CD4-positive, alpha-beta T cell (primary cell): ENCODE data around the gene SERPINB6. TPM values are rescaled to one million over a fixed set of nuclear protein-coding genes. Genes with fewer than 3 reads are reported as not detected.

Source experiments
- ATAC-seq: fragments of 200-7000 bp; cut with Tn5 transposase; one replicate; pipeline ENCODE4 v1.10.0; 2022; ENCODE audit warnings: mild to moderate bottlenecking; ENCODE audit not compliant: poor library complexity
- CTCF ChIA-PET: fragments of 350-600 bp; sonication (Branson Sonifier 250); formaldehyde crosslinking; loops from one replicate; lab custom pipeline; 2021; ENCODE audit warnings: antibody characterized with exemption, inconsistent platforms; lab: Charles Lee
- POLR2A ChIA-PET: fragments of 350-600 bp; sonication (Branson Sonifier 250); formaldehyde crosslinking; loops from one replicate; lab custom pipeline; 2021; ENCODE audit warnings: antibody characterized with exemption, inconsistent platforms; lab: Charles Lee
- DNase-seq, 14 experiments: peaks; one replicate each; pipeline ENCODE4 v3.0.0-alpha.2; 2013 to 2020; ENCODE audit warnings: mixed read lengths in 2 of 14
- H3K27ac ChIP-seq, 2 donors: one replicate each; pipeline versions ENCODE4 v1.5.1 to v1.7.0; 2013; ENCODE audit warnings: low read length in 2 of 2, low read depth in 1 of 2, mild to moderate bottlenecking in 1 of 2
- H3K27me3 ChIP-seq, 2 experiments: 1 replicate in 1 of 2; 2 replicates in 1 of 2; pipeline versions ENCODE4 v1.6.1 to v1.7.0; 2013; ENCODE audit warnings: low read length in 2 of 2, control low read depth in 1 of 2, mild to moderate bottlenecking in 1 of 2, moderate library complexity in 1 of 2; ENCODE audit not compliant: insufficient read depth in 2 of 2, control insufficient read depth in 1 of 2
- H3K36me3 ChIP-seq: one replicate; pipeline ENCODE4 v1.6.1; 2013; ENCODE audit warnings: low read length, control low read depth; ENCODE audit not compliant: insufficient read depth
- H3K4me1 ChIP-seq: one replicate; pipeline ENCODE4 v1.6.1; 2013; ENCODE audit warnings: low read length, control low read depth; ENCODE audit not compliant: insufficient read depth
- H3K4me3 ChIP-seq: one replicate; pipeline ENCODE4 v1.5.1; 2013; ENCODE audit warnings: mild to moderate bottlenecking, low read length, moderate library complexity
- H3K9me3 ChIP-seq, 2 experiments: 1 replicate in 1 of 2; 2 replicates in 1 of 2; pipeline versions ENCODE4 v1.6.1 to v1.7.0; 2013; ENCODE audit warnings: low read length in 2 of 2, mild to moderate bottlenecking in 2 of 2, control low read depth in 1 of 2, moderate library complexity in 1 of 2; ENCODE audit not compliant: control insufficient read depth in 1 of 2, insufficient read depth in 1 of 2
- H3K27ac Mint-ChIP-seq: one replicate; pipeline ENCODE4 v1.8.0; 2020; ENCODE audit warnings: mixed read lengths
- H3K27me3 Mint-ChIP-seq: one replicate; pipeline ENCODE4 v1.8.0; 2021; ENCODE audit warnings: mixed read lengths
- H3K36me3 Mint-ChIP-seq: one replicate; pipeline ENCODE4 v1.8.0; 2021; ENCODE audit warnings: low read depth, mixed read lengths
- H3K4me1 Mint-ChIP-seq: one replicate; pipeline ENCODE4 v1.8.0; 2021; ENCODE audit warnings: low read depth, mixed read lengths
- H3K4me3 Mint-ChIP-seq: one replicate; pipeline ENCODE4 v1.8.0; 2020; ENCODE audit warnings: mild to moderate bottlenecking, mixed read lengths
- H3K9me3 Mint-ChIP-seq: one replicate; pipeline ENCODE4 v1.8.0; 2020; ENCODE audit warnings: mixed read lengths
- intact Hi-C, 2 experiments: fragments of 100-400 bp; cut with DNase I in 1 of 2; cut with micrococcal nuclease in 1 of 2; formaldehyde crosslinking; loops; one replicate each; pipeline versions ENCODE4 v1.15.1 to v1.9.0; 2023 to 2025; cut with DNase I, micrococcal nuclease
- total RNA-seq, 174 experiments: library from RNA in 2 of 174; stranded (reverse) in 2 of 174; gene quantifications; one replicate each; pipeline ENCODE4 v1.2.3 and lab custom pipeline; 2021 to 2026
- TF ChIP-seq, protein P1 (sequence below): fragments of 200-600 bp; IDR thresholded peaks from one replicate; pipeline ENCODE4 v1.8.0; 2022; ENCODE audit warnings: antibody characterized with exemption, mild to moderate bottlenecking

SERPINB6 gene
- total RNA-seq, 2 experiments from 2014 or later = 11.0 to 11.9 TPM

DNA sequence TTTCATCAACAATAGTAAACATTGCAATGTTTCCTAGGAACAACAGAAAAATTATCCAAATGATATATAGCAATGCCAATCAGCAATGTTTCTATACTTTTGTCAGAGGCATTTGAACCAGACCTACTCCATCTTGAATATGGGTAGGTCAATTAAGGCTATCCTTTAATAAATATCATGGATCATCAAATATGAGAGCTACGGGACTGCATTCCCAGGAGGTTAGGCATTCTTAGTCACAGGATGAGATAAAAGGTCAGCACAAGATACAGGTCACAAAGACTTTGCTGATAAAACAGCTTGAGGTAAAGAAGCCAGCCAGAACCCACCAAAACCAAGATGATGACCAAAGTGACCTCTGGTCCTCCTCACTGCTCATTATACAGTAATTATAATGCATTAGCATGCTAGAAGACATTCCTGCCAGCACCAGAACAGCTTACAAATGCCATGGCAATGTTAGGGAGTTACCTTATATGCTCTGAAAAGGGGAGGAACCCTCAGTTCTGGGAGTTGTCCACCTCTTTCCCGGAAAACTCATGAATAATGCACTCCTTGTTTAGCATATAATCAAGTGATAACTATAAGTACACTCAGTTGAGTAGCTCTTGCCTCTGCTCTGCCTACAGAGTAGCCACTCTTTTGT is 8.6 kb upstream of the SERPINB6 start:
- H3K36me3 Mint-ChIP-seq = no peaks in the 10 kb centered on the region
- H3K4me3 ChIP-seq = no peak overlapping the region
- no peaks in the 10 kb centered on the region for H3K9me3 ChIP-seq
- ATAC-seq (no peak), DNase-seq (no peak)
- peaks cover 0 to 4% of the 10 kb centered on the region in 2 experiments for H3K27me3 ChIP-seq
- H3K27ac ChIP-seq = no peak overlapping the region
- ChIA-PET POLR2A (interaction anchor here (0.9 to 1.4 kb wide), 3 partner anchors 9 to 139 kb away, joined by 3 to 4 read pairs (median 4); partner anchors contain the start of gene SERPINB1), CTCF (interaction anchor here (1.5 kb wide), 1 partner anchor 8 kb away, joined by 3 read pairs; the partner anchor contains the start of gene SERPINB6)
- no peak overlapping the region for H3K4me3 Mint-ChIP-seq
- no peaks in the 10 kb centered on the region for H3K9me3 Mint-ChIP-seq
- no peaks in the 10 kb centered on the region for H3K36me3 ChIP-seq
- intact Hi-C loops = no loop called here
- H3K4me1 Mint-ChIP-seq = peaks cover 9% of the 10 kb centered on the region
- no peak overlapping the region for H3K27ac Mint-ChIP-seq
- peaks cover 34% of the 10 kb centered on the region for H3K27me3 Mint-ChIP-seq
- H3K4me1 ChIP-seq = no peaks in the 10 kb centered on the region
- TF ChIP-seq, protein P1, sequence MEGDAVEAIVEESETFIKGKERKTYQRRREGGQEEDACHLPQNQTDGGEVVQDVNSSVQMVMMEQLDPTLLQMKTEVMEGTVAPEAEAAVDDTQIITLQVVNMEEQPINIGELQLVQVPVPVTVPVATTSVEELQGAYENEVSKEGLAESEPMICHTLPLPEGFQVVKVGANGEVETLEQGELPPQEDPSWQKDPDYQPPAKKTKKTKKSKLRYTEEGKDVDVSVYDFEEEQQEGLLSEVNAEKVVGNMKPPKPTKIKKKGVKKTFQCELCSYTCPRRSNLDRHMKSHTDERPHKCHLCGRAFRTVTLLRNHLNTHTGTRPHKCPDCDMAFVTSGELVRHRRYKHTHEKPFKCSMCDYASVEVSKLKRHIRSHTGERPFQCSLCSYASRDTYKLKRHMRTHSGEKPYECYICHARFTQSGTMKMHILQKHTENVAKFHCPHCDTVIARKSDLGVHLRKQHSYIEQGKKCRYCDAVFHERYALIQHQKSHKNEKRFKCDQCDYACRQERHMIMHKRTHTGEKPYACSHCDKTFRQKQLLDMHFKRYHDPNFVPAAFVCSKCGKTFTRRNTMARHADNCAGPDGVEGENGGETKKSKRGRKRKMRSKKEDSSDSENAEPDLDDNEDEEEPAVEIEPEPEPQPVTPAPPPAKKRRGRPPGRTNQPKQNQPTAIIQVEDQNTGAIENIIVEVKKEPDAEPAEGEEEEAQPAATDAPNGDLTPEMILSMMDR = no peak

DNA sequence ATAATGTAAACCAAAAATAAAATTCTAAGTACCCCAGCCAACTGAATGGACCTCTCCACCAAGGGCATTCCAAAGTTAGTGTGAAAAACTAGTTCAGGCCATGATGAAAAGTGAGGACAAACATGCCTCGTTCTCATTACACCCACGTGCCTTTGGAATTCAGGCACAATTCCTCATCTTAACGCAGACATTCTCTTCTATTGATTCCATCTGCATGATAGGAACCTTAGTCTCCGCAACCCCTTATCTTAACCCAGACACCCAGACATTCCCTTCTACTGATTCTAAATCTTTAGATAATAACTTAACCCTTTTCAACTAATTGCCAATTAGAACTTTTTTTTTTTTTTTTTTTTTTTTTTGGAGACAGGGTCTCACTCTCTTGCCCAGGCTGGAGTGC is 7.6 kb upstream of the SERPINB6 start:
- H3K9me3 Mint-ChIP-seq = no peaks in the 10 kb centered on the region
- no peak overlapping the region for H3K4me3 Mint-ChIP-seq
- Histone ChIP-seq H3K27me3 (peaks cover 0 to 4% of the 10 kb centered on the region in 2 experiments), H3K9me3 (no peaks in the 10 kb centered on the region), H3K27ac (no peak overlapping the region), H3K4me1 (no peaks in the 10 kb centered on the region), H3K4me3 (no peak overlapping the region), H3K36me3 (no peaks in the 10 kb centered on the region)
- DNase-seq (no peak), ATAC-seq (no peak)
- H3K27me3 Mint-ChIP-seq = peaks cover 38% of the 10 kb centered on the region
- POLR2A ChIA-PET = interaction anchor here (0.9 kb wide), 1 partner anchor 10 kb away, joined by 4 read pairs; no protein-coding TSS in a partner anchor
- peaks cover 9% of the 10 kb centered on the region for H3K4me1 Mint-ChIP-seq
- intact Hi-C loops = no loop called here
- H3K36me3 Mint-ChIP-seq = no peaks in the 10 kb centered on the region
- TF ChIP-seq, protein P1 = no peak
- CTCF ChIA-PET = no interaction called here
- no peak overlapping the region for H3K27ac Mint-ChIP-seq

DNA sequence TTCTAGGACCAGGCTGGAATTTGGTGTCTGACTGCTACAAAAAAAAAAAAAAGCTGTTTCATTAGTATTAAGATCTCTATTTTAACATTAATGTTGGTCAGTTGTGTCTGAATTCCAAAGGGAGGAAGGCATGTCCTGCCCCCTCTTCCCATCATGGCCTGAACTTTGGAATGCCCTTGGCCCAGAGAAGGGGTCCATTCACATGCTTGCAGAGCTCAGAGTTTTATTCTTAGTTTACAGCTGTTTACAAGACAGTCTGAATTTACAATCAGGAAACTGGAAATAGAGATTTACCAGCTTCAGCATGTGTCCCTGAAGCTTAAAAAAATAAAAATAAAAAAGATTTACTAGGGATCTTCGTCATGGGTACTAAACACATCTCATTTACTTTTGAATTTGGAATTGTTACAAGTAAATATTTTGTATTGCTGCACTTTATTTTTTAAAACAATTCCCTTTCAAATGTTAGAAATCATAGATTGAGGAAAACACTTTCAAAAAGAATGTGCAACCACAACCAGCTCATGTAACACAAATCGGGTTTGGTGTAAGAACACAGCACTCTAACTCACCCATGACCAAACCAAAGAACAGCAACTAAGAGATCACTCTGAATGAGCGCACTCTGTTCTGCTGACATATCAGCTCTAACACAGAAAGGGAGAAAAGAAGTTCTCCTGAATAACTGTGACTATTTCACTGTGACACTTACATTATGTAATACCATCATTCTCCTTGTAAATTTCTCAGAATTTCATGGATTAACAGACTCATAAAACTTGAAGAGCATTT is 6.6 kb upstream of the SERPINB6 start:
- Histone ChIP-seq H3K27ac (no peak overlapping the region), H3K9me3 (no peaks in the 10 kb centered on the region), H3K36me3 (no peaks in the 10 kb centered on the region), H3K4me3 (no peak overlapping the region), H3K27me3 (peaks cover 0 to 4% of the 10 kb centered on the region in 2 experiments), H3K4me1 (no peaks in the 10 kb centered on the region)
- intact Hi-C loops = no loop called here
- Mint-ChIP-seq H3K9me3 (no peaks in the 10 kb centered on the region), H3K4me1 (peaks cover 9% of the 10 kb centered on the region), H3K27ac (no peak overlapping the region), H3K27me3 (peaks cover 45% of the 10 kb centered on the region), H3K4me3 (no peak overlapping the region), H3K36me3 (no peaks in the 10 kb centered on the region)
- CTCF ChIA-PET = no interaction called here
- POLR2A ChIA-PET = interaction anchor here (4.0 kb wide), 1 partner anchor 11 kb away, joined by 26 read pairs; no protein-coding TSS in a partner anchor
- ATAC-seq (no peak), DNase-seq (no peak)
- TF ChIP-seq, protein P1 = no peak
